Measurements from ENCODE around the gene MEF2C. TPM values are rescaled to one million over a fixed set of nuclear protein-coding genes. Genes with fewer than 3 reads are reported as not detected.

Gene MEF2C
- total RNA-seq, 1 experiment from 2014 or later: 1.7 TPM

DNA sequence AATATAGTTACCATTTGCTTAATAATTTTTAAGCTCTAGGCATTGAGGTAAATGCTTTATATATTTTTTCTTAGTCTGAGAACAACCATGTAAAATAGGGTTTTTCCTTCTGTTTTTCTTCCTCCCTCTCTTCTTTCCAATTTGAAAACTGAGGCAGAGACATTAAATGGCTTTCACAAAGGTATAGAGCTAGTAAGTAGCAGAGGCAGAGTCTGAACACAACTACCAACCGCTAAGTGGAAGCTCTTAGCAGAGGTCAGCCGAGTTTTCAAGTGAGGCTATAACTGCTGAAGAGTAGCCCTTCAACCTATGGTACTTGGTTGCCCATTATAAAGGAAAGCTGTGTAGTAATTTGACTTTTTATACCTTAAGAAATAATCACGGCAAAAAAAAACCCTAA, 187.1 kb downstream of the MEF2C start:
- Mint-ChIP-seq H3K4me1 (peaks cover 57% of the 10 kb centered on the region), H3K4me3 (peak overlapping the region; percentile 48), H3K36me3 (no peaks in the 10 kb centered on the region), H3K27ac (no peak overlapping the region; the same call in 1 of the 2 replicates), H3K27me3 (ENCODE audit: low read depth) (peaks cover 78% of the 10 kb centered on the region), H3K9me3 (no peaks in the 10 kb centered on the region)
- no peak for ATAC-seq
- TF ChIP-seq CBFB (CRISPR knock-in tag; IDR thresholded peaks at IDR 0.05; ENCODE audit: low read depth): no peak
- TF ChIP-seq NFATC4 (CRISPR knock-in tag; IDR thresholded peaks at IDR 0.05): no peak
- TF ChIP-seq HMGXB4 (CRISPR knock-in tag; IDR thresholded peaks at IDR 0.05): no peak
- no peak for TF ChIP-seq AFF4 (CRISPR knock-in tag; IDR thresholded peaks at IDR 0.05; ENCODE audit: borderline replicate concordance)
- TF ChIP-seq RELA (CRISPR knock-in tag; IDR thresholded peaks at IDR 0.05; ENCODE audit: borderline replicate concordance): no peak
- no peak for TF ChIP-seq MAX (CRISPR knock-in tag; IDR thresholded peaks at IDR 0.05)
- TF ChIP-seq CREM (CRISPR knock-in tag; IDR thresholded peaks at IDR 0.05): no peak
- no peak for DNase-seq (ENCODE audit: low spot score)
- ChIA-PET CTCF (interaction anchor here (1.0 to 3.8 kb wide), 8 partner anchors 9 to 915 kb away, joined by 3 to 33 read pairs (median 3); no protein-coding TSS in a partner anchor), POLR2A (interaction anchor here (0.6 kb wide), 1 partner anchor 11 kb away, joined by 3 read pairs; no protein-coding TSS in a partner anchor)

GRCh38 chr5:88695232-88695631, 187.8 kb downstream of the MEF2C start:
- ChIA-PET CTCF (interaction anchor here (0.6 to 3.8 kb wide), 5 partner anchors 10 to 914 kb away, joined by 3 to 33 read pairs (median 3); no protein-coding TSS in a partner anchor), POLR2A (no interaction called here)
- Mint-ChIP-seq H3K4me1 (peaks cover 64% of the 10 kb centered on the region), H3K27me3 (ENCODE audit: low read depth) (peaks cover 82% of the 10 kb centered on the region), H3K27ac (no peak overlapping the region), H3K4me3 (peak overlapping the region; percentile 54), H3K9me3 (no peaks in the 10 kb centered on the region), H3K36me3 (no peaks in the 10 kb centered on the region)
- no peak for DNase-seq (ENCODE audit: low spot score)
- TF ChIP-seq ZNF317 (CRISPR knock-in tag; IDR thresholded peaks at IDR 0.05; ENCODE audit: borderline replicate concordance, low read depth): peak; percentile 78; the same call in 1 of the 2 replicates
- TF ChIP-seq, protein P1, sequence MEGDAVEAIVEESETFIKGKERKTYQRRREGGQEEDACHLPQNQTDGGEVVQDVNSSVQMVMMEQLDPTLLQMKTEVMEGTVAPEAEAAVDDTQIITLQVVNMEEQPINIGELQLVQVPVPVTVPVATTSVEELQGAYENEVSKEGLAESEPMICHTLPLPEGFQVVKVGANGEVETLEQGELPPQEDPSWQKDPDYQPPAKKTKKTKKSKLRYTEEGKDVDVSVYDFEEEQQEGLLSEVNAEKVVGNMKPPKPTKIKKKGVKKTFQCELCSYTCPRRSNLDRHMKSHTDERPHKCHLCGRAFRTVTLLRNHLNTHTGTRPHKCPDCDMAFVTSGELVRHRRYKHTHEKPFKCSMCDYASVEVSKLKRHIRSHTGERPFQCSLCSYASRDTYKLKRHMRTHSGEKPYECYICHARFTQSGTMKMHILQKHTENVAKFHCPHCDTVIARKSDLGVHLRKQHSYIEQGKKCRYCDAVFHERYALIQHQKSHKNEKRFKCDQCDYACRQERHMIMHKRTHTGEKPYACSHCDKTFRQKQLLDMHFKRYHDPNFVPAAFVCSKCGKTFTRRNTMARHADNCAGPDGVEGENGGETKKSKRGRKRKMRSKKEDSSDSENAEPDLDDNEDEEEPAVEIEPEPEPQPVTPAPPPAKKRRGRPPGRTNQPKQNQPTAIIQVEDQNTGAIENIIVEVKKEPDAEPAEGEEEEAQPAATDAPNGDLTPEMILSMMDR (IDR thresholded peaks at IDR 0.05): no peak
- TF ChIP-seq, protein P2, sequence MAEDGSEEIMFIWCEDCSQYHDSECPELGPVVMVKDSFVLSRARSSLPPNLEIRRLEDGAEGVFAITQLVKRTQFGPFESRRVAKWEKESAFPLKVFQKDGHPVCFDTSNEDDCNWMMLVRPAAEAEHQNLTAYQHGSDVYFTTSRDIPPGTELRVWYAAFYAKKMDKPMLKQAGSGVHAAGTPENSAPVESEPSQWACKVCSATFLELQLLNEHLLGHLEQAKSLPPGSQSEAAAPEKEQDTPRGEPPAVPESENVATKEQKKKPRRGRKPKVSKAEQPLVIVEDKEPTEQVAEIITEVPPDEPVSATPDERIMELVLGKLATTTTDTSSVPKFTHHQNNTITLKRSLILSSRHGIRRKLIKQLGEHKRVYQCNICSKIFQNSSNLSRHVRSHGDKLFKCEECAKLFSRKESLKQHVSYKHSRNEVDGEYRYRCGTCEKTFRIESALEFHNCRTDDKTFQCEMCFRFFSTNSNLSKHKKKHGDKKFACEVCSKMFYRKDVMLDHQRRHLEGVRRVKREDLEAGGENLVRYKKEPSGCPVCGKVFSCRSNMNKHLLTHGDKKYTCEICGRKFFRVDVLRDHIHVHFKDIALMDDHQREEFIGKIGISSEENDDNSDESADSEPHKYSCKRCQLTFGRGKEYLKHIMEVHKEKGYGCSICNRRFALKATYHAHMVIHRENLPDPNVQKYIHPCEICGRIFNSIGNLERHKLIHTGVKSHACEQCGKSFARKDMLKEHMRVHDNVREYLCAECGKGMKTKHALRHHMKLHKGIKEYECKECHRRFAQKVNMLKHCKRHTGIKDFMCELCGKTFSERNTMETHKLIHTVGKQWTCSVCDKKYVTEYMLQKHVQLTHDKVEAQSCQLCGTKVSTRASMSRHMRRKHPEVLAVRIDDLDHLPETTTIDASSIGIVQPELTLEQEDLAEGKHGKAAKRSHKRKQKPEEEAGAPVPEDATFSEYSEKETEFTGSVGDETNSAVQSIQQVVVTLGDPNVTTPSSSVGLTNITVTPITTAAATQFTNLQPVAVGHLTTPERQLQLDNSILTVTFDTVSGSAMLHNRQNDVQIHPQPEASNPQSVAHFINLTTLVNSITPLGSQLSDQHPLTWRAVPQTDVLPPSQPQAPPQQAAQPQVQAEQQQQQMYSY (CRISPR knock-in tag; IDR thresholded peaks at IDR 0.05): peak; percentile 63; the same call in 1 of the 2 replicates
- ATAC-seq: no peak
